Stimulated activated CD4-positive, alpha-beta T cell treated with anti-CD3 and anti-CD28 coated beads, Interleukin-4, amount 100 ng/mL, for 4 hours (primary cell): ENCODE results near the gene LRRC18.

ENCODE experiments used
- DNase-seq, 2 experiments: peaks; one replicate each; pipeline ENCODE4 v3.0.0-alpha.2; 2020

The LRRC18 gene

DNA sequence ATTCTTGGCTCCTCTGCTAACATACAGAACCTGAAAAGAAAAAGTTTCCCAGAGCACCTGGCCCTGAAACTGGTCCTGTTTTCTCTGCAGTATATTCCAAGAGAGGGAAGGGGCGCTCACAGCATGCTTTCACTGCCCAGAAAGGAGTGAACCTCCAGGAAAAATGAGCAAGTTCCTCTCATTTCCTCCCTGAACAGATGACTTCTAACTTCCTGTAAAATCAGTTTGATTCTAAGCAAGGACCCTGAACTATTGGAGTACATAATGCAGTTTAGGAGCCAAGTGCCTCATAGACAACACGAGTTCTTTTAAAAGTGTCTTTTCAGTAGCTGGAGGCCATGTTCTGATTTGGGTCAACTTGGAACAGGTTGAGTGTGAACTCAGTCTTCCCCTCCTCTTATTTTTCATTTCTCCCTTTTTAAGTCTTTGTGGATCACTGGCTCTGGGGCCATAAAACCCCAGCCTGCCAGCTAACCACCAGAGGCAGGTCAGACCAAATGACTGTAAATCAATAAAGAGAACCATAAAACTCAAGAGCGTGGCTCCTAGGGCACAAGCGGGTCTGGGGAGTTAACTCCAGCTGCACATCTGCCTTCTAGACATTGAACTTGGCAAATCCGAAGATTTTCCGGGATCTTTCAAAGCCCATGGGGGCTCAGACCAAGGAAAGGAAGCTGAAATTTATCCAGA is 5.9 kb upstream of the LRRC18 start:
- DNase-seq = no peak

DNA sequence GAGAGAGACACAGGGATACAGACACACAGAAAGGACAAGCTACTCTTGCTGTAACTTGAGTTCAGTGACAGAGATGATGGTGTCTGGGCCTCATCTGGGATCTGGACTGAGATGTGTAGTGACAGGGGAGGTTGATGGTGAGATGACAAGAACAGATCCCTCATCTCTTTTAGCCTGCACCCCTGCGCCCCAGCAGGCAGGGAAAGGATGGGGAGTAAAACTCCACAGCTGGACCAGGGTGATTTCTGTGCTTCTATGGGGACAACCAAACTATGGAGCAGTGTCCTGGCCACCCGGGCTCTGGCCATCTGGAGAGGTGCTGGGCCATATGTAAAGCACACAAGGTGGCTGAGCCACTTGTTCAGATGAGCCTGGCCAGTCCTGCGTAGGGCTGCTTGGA is 4.5 kb upstream of the LRRC18 start:
- DNase-seq = no peak

DNA sequence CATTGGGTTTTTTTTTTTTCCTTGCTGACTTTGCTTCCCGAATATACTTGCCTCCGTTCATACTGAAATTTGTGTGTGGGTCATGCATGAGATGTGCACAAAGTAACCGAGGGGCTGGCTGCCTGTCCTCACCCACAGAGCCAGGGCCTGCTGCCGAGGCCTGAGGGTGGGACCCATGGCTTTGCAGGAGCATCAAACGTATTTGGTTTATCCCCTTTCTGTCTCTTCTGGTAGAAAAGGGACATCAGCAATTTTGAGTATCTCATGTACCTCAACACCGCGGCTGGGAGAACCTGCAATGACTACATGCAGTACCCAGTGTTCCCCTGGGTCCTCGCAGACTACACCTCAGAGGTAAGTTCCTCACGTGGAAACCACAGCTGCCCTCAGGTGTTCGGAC is 3.5 kb upstream of the LRRC18 start:
- no peak for DNase-seq

DNA sequence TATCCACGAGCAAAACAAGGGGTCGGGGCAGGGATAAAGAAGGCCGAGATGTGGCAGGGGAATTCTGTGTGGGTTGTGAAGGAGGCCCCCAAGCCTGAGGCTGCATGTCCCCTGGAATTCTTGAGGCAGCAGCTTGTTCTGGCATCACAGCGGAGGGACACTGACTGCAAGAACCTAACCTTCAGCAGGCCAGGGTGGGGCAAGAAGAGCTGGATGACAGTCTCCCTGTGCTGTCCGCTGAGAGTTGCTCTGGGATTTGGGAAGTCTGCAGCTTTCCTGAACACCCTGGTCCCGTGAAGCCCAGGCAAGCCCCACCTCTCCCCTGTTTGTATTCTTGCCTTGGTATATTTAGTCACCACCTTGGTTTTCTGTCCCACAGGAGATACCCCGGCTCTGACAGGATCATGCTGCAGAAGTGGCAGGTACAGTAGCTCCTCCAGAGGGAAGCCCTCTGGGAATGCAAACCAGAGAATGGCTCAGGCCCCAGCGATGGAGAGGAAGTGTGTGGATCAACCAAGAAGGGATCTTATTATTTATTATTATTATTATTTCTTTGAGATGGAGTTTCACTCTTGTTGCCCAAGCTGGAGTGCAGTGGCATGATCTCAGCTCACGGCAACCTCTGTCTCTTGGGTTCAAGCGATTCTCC is 1.9 kb upstream of the LRRC18 start:
- DNase-seq = no peak

DNA sequence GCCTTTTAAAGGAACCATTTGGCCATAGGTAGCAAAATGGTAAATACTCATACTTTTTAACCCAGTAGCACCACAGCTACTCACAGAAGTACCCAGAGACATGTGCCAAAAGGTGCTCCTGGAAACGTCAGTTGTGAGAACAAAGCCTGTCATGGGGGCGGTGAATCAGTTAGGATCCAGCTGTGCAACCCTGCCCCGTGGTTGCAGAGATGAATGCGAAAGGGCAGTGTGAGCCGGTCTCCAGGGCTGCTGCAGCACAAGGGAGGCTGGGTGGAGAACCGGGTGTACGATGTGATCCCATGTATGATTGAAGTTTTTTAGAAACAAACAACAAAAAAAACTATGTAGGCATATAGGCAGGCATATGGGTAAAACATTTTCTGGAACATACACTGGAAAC is 1.3 kb upstream of the LRRC18 start:
- DNase-seq = no peak

DNA sequence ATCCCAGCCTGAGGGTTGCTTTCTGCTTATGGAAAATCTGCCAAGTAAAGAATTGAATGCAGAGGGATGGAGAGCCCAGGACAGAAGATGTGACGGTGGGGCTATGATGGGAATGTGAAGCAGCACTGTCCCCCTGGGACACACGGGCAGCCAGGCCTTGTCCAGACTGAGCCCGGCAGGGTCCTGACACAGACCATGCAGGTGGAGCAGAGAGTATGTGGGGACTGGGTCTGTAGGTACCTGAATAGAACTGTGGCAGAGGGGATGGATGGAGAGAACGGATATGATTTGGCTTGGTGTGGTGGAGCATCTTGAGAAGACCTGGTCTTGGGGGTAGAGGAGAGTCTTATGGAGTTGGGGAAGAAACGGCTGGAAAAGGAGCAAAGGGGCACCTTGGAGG is 732 bp upstream of the LRRC18 start:
- DNase-seq = no peak

DNA sequence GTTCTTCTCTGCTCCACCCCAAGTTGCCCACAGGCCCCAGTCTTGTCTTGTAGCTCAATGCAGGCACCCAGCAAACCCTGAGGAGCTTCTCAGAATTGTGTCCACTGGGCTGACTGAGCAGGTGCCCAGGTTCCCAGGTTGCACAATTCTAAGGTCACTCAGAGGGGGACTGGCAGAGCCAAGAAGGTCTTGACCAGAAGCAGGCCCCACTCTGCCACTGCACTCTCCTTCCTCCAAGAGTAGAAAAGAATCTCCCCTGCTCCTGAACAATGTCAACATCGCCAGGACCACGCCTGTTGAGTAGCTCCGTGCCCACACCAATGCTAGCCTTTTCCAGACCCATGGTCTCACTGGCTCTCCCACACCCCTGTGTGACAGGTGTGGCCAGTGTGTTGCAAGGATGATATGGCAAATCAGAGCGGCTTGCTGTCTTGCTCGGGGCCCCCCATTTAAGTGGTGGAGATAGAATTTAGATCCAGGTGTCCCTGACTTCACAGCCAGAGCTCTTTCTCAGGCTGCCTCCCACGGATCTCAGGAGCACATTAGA is 577 bp downstream of the LRRC18 start:
- no peak for DNase-seq

DNA sequence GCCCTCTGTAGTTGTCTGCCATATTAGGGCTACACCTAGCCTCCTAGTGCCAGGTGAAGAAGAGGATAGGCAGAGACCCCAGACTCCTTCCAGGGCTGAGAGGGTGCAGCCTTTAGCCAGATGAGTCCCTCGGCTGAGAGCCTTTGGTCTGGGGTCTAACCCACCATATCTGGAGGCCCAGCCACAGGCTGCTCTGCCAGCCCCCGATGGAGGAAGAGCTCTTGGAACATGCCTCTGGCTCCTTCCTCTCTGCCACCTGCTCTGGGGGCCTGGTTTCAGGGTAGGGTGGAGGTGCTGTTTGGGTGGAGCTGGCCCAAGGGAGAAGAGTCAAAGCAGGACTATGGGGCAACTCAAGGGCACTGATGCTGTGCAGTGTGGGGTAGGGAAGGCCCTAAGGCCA is 1.4 kb downstream of the LRRC18 start:
- no peak for DNase-seq

DNA sequence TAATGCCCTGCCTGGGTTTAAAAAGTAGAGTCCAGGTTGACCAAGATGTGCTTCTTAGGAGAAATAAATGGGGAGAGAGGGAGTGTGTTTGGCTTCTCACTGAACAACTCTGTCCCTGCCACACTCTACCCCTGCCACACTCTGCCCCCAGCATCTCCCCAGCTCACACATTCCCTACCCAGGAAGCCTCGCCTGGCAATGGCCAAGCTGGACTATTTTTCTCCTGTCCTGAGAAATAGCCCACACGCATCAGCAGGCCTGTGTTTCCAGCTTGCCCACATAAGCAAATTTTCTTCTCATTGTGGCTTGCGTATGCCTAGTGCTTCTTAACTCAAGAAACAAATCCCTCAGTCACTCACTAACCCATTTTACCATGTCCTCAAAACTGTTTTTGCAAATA is 1.8 kb downstream of the LRRC18 start:
- no peak for DNase-seq

DNA sequence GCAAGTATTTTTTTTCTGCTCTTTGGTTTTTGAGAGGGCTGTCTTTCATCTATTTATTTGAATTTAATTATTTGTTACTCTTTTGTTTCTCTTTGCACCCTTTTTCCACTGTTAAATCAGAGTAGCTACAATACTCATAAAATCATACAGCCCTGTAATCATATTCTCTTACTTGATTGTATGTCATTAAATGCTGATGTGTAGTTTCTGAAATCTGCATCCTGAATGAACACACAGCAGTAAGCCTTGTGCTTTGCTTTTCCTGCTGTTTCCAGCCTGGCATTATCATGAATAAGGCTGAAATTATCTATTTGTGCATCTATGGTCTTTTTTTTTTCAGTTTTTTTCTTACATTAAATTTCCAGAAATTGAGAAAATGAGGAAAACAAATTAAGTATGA is 4.1 kb downstream of the LRRC18 start:
- no peak for DNase-seq

DNA sequence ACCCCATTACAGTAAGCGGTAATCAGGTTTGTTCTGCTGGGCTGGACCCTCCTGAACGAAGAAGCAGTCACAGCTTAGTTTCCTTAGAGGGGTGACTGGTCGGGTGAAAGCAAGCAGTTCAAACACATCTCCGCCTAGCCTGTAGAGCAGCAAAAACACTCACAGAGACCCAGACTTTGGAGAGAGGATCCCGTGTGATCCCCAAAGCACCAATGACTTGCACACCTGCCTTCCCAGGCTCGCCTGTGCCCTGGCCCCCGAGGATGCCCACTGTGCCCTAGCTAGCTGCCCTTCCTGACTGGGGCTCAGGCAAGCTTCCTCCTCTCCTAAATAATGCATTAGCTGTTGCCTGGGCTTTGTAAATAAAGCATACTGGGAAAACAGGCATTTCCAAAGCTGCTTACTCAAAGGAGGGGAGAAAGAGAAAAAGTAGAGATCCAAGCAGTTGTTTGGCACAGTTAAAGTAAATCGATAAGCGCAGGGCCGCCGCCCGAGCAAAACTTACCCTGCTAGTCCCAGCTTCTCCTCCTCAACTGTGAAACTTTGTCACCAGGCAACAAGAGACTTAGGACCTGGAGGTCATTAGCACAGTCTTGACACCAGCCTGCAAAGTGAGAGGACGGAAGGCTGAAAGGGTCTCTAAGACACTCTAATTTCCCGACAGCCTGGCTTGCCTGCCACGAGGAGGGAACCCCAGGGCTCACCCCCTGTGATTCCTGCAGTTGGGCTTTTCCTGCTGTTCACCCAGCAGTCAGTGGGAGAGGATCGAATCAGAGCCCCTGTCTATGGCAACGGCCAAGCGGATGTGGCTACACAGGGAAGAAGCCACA is 4.8 kb downstream of the LRRC18 start:
- DNase-seq = no peak

DNA sequence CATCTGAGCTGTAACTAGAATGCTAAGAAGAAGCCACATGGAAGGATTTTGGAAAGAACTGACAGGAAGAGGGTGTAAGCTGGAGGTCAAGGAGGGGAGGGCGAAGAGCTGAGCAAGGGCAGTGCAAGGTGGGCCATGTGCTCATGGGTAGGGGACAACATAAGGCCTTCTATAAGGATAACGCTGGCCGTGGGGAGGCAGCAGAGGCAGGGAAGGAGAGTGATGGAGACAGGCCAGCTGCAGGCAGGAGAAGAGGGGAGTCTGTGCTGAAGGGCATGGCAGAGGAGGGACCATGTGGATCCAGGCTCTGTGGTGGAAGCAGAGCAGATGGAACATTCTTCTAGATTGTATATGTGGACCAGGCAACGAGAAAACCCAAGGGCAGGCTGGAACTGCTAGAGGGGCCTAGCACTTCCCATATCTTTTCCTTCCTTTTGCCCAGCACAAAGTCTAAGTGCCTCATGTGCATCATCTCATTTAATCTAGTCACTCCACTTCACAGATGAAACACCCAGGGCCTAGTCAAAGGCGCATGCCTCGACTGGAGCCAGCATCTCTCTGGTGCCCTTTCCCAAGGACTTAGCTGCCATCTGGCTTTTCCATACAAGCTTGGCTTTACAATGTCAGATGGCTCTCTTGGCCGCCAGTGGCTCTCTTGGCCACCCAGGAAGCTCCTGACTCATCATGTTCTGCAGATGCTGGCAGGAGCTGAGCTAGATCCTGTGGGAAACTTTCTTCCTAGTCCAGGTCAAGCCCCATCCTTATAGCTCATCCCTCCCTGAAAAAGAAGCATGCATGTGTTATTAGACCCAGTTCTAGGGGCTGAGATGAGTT is 6.6 kb downstream of the LRRC18 start:
- no peak for DNase-seq

DNA sequence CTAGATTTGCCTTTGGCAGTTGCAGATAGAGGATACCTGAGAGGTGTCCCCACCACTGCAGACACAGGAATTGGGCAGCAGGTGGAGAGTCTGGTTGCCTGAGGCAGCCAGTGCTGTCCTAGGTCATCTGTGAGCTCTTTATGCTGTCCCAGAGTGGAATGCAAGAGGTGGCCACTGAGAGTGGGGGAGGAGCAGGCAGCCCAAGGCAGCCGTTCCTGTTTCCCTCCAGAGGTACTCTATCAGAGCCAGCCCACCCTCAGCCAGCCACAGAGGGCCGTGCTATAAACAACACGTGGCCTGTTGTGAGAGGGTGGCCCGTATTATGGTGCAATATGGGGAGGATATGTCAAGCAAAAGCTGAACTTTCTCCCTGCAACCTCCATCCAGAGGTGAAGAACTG is 8.5 kb downstream of the LRRC18 start:
- DNase-seq = no peak

DNA sequence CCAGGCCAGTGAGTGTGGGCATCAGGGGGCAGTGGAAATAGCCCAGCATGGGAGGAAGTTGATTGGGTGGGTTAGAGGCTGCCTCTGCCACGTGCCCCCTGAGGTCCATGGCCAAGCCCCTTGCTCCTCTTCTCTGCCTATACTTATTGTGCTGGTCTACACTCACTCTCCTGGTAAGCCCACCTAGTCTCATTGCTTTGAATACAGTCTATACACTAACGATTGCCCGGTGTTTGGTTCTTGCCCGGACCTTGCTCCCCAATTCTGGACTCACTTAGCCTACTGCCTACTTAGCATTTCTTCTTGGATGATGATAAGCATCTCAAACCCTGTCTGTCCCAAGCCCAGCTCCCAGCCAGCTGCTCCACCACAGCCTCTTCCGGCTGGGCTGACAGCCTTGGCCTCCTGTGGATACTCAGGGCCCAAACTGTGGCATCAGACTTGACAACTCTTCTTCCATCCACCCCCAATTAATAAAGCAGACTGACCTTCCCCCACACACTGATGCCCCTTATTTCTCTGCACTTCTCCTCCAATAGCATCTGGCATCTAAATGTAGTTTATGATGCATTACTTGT is 10.1 kb downstream of the LRRC18 start:
- DNase-seq = no peak

DNA sequence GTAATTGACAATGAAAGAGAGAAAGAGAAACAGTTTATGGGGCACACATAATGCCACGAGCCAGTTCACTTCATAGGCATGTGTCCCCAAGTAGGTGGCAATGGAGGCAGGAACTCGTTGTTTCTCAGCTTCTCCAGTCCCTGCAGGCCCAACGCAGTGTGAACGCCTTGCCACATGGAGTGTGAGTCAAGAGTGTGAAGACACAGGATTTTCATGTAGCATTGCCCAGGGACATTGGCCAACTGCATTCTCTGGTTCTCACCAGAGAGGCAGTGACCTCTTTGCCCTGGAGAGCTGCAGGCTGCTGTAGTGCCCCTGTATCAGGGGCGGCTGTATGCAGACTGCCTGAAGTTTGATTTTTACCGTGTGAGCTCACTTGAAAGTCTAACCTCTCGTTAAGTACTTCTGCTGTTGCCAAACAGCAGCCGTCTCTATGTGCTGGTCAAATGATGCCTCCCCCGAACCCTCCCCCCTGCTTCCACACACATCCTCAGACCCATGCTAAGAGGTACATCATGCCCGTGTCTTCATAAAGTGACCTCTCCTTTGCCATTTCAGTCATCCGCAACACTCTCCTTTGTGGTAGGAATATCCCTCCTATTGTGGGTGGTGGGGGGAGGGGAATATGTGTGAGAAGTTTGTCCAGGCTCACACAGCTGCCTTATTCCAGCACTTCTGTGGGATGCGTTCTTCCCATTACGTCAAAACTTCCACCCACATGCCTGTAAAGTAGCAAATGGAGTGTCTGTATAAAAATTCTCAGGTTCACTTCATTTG is 12.7 kb downstream of the LRRC18 start:
- no peak for DNase-seq

DNA sequence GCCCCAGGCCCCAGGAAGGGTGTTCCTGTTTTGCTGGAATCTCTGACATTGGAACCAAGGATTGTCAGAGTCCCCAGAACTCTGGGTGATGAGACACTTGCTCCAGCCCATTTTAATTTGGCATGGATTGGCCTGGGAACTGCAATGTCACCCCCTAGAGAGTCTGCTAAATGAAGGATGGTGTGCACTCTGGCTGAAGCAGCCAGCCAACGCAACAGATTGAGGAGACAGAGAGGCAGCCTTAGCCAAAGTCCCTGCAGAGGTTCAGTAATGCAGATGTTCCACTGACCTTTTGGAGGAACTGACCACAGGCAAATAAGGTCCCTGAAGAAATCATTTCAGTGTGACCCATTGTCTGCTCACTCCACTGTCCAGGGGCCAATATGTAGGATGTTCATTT is 13.4 kb downstream of the LRRC18 start:
- DNase-seq = no peak

DNA sequence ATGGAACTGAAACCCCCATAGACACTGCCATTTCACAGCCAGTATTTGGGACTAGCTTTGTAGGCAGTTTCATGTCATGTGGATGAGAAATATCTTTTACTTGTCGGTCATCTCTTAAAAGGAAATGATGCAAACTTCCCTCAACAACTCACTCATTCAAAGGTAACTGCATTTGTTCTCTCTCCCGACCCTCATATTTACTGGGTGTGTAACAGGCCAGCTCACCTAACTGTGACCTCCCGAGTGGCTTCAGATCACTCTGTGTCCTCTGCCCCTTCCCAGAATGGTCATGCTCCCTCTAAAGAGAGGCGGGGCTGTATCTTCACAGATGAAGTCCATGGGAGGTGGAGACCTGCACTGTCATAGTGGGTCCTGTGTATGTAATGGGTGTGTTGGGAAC is 14.7 kb downstream of the LRRC18 start:
- no peak for DNase-seq

DNA sequence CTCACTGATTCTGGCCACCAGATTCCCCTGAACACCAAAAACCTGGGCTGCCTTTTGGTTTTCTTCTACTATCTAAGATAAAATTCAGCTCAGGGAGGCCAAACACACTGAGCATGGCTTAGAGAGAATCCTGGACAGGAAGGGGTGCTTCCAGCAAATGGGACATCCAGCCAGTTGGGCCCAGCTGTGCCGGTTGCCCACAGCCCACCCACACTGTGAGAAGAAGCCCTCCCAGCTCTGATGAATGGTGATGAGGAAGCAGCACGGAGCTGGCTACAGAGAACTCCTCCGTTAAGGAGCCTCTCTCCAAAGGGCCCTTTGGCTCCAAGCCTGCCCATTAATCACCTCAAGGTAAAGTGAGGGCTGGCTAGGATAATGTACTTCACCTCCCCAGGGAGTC is 15.9 kb downstream of the LRRC18 start:
- DNase-seq = no peak

DNA sequence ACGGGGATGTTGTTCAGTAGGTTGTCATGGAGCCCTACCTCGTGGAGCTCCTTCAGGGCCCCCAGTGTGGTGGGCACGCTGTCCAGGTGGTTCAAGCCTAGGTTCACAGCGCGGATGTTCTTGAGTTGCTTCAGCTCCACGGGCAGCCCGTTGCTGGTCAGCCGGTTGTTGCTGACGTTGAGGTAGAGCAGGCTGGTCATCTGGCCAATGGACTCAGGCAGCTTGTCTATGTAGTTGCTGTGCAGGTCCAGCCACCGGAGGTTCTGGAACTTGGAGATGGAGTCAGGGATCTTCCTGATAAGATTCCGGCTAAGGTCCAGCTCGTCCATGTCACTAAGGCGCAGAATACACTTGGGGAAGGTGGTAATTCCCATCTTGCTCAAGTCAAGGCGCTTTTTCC is 26.0 kb downstream of the LRRC18 start:
- no peak for DNase-seq

DNA sequence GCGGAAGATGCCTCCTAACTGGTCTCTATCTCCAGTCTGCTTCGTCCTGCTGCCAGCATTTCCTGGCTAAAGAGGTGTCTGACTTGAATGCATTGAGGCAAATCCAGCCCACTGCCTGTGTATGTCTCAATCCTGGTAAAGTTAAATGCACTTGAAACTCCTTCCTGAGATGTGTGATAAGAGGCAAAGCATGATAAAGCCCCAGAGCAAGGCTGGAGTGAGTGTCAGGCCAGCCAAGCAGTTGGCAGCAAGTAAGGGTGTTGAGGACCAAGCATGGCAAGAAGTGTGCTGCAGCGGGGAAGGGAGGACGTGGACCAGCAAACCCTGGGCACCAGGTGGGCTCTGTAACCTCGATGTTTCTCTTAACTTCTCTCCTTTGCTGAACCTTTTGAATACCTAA is 29.1 kb downstream of the LRRC18 start:
- DNase-seq = no peak

DNA sequence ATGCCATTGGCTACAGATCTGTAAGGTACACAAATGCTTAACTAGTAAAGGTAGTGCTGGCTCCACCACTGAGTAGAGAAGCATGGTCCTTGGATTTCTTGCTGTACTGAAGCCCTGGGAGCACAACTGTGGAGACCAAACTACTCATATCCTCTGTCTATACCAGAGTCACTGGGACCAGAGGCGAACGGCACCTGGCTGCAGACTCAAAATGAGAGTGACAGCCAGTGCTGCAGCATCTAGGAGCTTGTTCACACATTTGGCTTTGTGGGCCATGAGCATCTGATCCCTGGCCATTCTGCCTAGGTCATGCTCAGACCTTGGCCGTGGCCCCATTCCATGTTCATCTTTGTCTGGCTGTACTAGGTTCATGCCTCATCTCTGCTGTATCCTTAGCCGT is 31.9 kb downstream of the LRRC18 start:
- no peak for DNase-seq

DNA sequence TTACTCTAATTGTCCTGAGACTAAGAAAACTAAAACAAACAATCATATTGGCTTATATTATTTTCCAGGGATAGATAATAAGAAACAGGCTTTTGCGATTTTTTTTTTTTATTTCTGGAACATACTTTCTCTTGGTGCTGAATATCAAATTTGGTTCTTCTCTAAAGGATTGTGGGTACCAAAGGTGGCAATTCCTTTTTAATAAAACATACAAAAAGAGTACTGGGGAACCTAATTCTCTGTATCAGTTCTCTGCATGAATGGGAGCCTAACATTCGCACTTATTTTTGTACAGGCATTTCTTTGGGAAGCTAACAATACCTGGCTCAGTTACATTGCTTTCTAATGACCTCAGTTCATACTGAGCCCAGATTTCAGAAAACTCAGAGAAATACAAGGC is 32.8 kb downstream of the LRRC18 start:
- no peak for DNase-seq
